Stimulated activated CD4-positive, alpha-beta T cell treated with anti-CD3 and anti-CD28 coated beads, Interleukin-4, amount 100 ng/mL, for 24 hours (primary cell): ENCODE results near the gene KRTAP9-6.
"Not testable (repeated sequence)": the region's sequence is repeated elsewhere in the genome, so short reads cannot be mapped to it uniquely, and the experiment has no call there.

ENCODE experiments used
- DNase-seq: peaks from one replicate; pipeline ENCODE4 v3.0.0-alpha.2; 2020

The KRTAP9-6 gene

GRCh38 chr17:41265078-41265477 is at the start of gene KRTAP9-6:
TSS of gene KRTAP9-6 (plus strand) at chr17:41265378. CDS start at chr17:41265378, 0 bp downstream.
- no peak for DNase-seq

GRCh38 chr17:41215681-41216080 is 49.5 kb upstream of the KRTAP9-6 start:
- DNase-seq = no peak

- no peak for DNase-seq
Observed at GRCh38 chr17:41223821-41224220, 41.4 kb upstream of the KRTAP9-6 start.

GRCh38 chr17:41226051-41226450 is 39.1 kb upstream of the KRTAP9-6 start:
- no peak for DNase-seq

- not testable (repeated sequence) for DNase-seq
Observed at GRCh38 chr17:41226598-41227095, 38.5 kb upstream of the KRTAP9-6 start, which contains the start of gene KRTAP9-2. TSS of gene KRTAP9-2 (plus strand) at chr17:41226648. CDS start at chr17:41226655, 7 bp downstream.

- no peak for DNase-seq
Observed at GRCh38 chr17:41230094-41230493, 35.1 kb upstream of the KRTAP9-6 start.

GRCh38 chr17:41231731-41232130 is 33.4 kb upstream of the KRTAP9-6 start:
- DNase-seq = no peak

GRCh38 chr17:41232399-41233105 is 32.6 kb upstream of the KRTAP9-6 start, which contains the start of gene KRTAP9-3:
TSS of gene KRTAP9-3 (plus strand) at chr17:41232449. CDS start at chr17:41232502, 53 bp downstream.
- DNase-seq = not testable (repeated sequence)

- not testable (repeated sequence) for DNase-seq
Observed at GRCh38 chr17:41237116-41237515, 28.1 kb upstream of the KRTAP9-6 start.

GRCh38 chr17:41237949-41238437 is 27.2 kb upstream of the KRTAP9-6 start, which contains the start of gene KRTAP9-8:
TSS of gene KRTAP9-8 (plus strand) at chr17:41237999. CDS start at chr17:41238052, 53 bp downstream.
- not testable (repeated sequence) for DNase-seq

GRCh38 chr17:41246995-41247787 is 18.0 kb upstream of the KRTAP9-6 start:
- DNase-seq = not testable (repeated sequence)

- DNase-seq = not testable (repeated sequence)
Observed at GRCh38 chr17:41249637-41250240, 15.4 kb upstream of the KRTAP9-6 start, which contains the start of gene KRTAP9-4. TSS of gene KRTAP9-4 (plus strand) at chr17:41249687. CDS start at chr17:41249721, 34 bp downstream.

- no peak for DNase-seq
Observed at GRCh38 chr17:41251261-41251660, 13.9 kb upstream of the KRTAP9-6 start.

GRCh38 chr17:41254861-41255260 is 10.3 kb upstream of the KRTAP9-6 start:
- DNase-seq = no peak

GRCh38 chr17:41255381-41256290 is 9.5 kb upstream of the KRTAP9-6 start, which contains the start of gene KRTAP9-9:
TSS of gene KRTAP9-9 (plus strand) at chr17:41255384.
- DNase-seq = not testable (repeated sequence)

- no peak for DNase-seq
Observed at GRCh38 chr17:41256291-41256685, 8.9 kb upstream of the KRTAP9-6 start.

- DNase-seq = no peak
Observed at GRCh38 chr17:41258406-41258805, 6.8 kb upstream of the KRTAP9-6 start.

GRCh38 chr17:41263212-41263611 is 2.0 kb upstream of the KRTAP9-6 start:
- DNase-seq = no peak

- no peak for DNase-seq
Observed at GRCh38 chr17:41264599-41264998, 579 bp upstream of the KRTAP9-6 start.

- DNase-seq = no peak
Observed at GRCh38 chr17:41267711-41268110, 2.5 kb downstream of the KRTAP9-6 start.

GRCh38 chr17:41271323-41271722 is 6.1 kb downstream of the KRTAP9-6 start:
- DNase-seq = not testable (repeated sequence)
